ENCODE measurements around the gene JAZF1. TPM values are rescaled to one million over a fixed set of nuclear protein-coding genes. Genes with fewer than 3 reads are reported as not detected.

Gene JAZF1
- total and polyA plus RNA-seq, 10 of the 15 experiments (the other 5 are each of a cell fraction or from before 2014, with no cell fraction given): 0.04 to 0.82 (median 0.15) TPM; not detected in 3

DNA sequence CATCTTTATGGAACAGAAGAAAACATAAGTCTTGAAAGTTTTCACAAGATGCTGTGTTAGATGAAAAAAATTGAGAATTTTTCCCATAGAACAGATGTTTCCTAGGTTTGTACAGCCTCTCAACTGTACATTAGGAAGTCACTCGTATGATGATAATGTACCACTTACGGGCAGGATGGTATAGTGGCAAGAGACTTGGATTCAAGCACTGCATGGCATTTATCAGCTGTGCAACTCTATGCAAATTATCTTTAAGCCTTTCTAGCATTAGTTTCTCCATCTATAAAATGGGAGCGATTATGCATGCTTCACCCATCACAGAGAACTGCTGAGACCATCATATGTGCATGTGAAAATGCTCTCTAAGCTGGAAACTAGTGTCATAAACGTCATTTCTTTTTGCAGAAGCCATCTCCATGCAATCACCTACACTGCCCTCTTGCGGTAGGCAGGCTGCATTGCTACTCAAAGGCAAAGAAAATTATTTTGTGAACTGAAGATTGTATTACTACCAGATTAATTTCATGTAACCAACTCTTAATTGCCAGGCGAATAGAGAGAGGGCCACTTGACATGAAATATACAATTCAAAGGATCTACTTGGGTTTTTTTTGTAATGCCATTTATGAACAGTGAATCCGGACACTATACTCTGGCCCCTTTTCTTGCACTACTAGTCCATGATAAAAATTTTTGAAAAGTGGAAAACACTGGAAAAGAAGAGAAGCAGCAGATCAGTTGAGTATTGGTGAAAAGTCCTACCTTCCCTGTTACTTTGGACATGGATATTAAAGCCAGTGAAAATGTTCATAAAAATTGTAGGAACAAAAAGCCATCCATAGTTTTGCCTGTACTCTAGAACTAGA is 102.3 kb downstream of the JAZF1 start:
- intact Hi-C loops (cut with micrococcal nuclease; ENCODE audit: unreplicated experiment): loop anchor here (1.0 kb wide), 1 partner anchor 882 kb away; no protein-coding TSS in a partner anchor
- H4K20me1 ChIP-seq (ENCODE audit: control insufficient read depth, insufficient read depth): no peaks in the 10 kb centered on the region
- no peak overlapping the region for H3K9ac ChIP-seq (ENCODE audit: control insufficient read depth, insufficient read depth, low read length)
- no peaks in the 10 kb centered on the region for H3K36me3 ChIP-seq (ENCODE audit: control insufficient read depth in 2 of 2, insufficient read depth in 2 of 2, low read length in 1 of 2)
- DNase-seq (ENCODE audit: low read depth, low spot score) (no peak), ATAC-seq (peak; percentile 63; the same call in 2 of the 3 replicates), FAIRE-seq (peak; percentile 90)
- no TSS peak for BruUV-seq (replicated peaks)
- ChIA-PET RAD21 (ENCODE audit: unreplicated experiment) (interaction anchor here (0.6 to 1.4 kb wide), 2 partner anchors 14 to 16 kb away, joined by 5 to 6 read pairs; no protein-coding TSS in a partner anchor), CTCF (interaction anchor here (0.6 to 8.4 kb wide), 13 partner anchors 9 to 882 kb away, joined by 3 to 110 read pairs (median 5); no protein-coding TSS in a partner anchor), POLR2A (no interaction called here), SMC1A (ENCODE audit: uncharacterized antibody, unreplicated experiment) (interaction anchor here (1.2 to 2.1 kb wide), 5 partner anchors 17 to 882 kb away, joined by 3 to 16 read pairs (median 6); no protein-coding TSS in a partner anchor)
- no peak overlapping the region for H3K4me2 ChIP-seq (ENCODE audit: control insufficient read depth, insufficient read depth)
- WGBS (ENCODE audit: insufficient coverage, insufficient replicate concordance, low lambda C conversion rate, missing lambda C conversion rate): 13% methylated on average over 7 of the region's 7 CpGs
- no peaks in the 10 kb centered on the region for H3K9me3 ChIP-seq (replicated peaks; ENCODE audit: control insufficient read depth, insufficient read depth, low read length)
- no peaks in the 10 kb centered on the region for H3K79me2 ChIP-seq (ENCODE audit: control insufficient read depth, insufficient read depth, low read length)
- no peaks in the 10 kb centered on the region; a peak in 3 of 4 replicates for H3K27me3 ChIP-seq (replicated peaks in 1 of 2; ENCODE audit: control insufficient read depth in 2 of 2, insufficient read depth in 2 of 2, low read length in 1 of 2)
- no peak overlapping the region for H2AFZ ChIP-seq (ENCODE audit: control insufficient read depth, low read depth, low read length)
- no peak overlapping the region for H3K4me3 ChIP-seq
- no peak overlapping the region for H3K27ac ChIP-seq (ENCODE audit: control insufficient read depth, insufficient read depth)
- no peaks in the 10 kb centered on the region for H3K4me1 ChIP-seq (ENCODE audit: control insufficient read depth, insufficient read depth, low read length)
- in situ Hi-C loops (cut with MboI): no loop called here
- TF ChIP-seq POU2F2 (IDR thresholded peaks at IDR 0.05; ENCODE audit: borderline replicate concordance, low read depth, low read length) (no peak), ZNF622 (IDR thresholded peaks at IDR 0.05) (no peak), FOXK2 (IDR thresholded peaks at IDR 0.05) (no peak), SIX5 (IDR thresholded peaks at IDR 0.05; ENCODE audit: low read depth, low read length, severe bottlenecking) (no peak), E4F1 (IDR thresholded peaks at IDR 0.05; ENCODE audit: borderline replicate concordance, partially characterized antibody) (no peak), YBX1 (IDR thresholded peaks at IDR 0.05) (no peak), MYC (IDR thresholded peaks at IDR 0.05; ENCODE audit: insufficient read depth, insufficient read length, insufficient replicate concordance, low read length, severe bottlenecking) (no peak), CREB1 (IDR thresholded peaks at IDR 0.05; ENCODE audit: low read depth) (0 out of 2 replicates have a peak, but pooled peaks have one; percentile 20), CTCF (IDR thresholded peaks at IDR 0.05 in 2 of 3, conservative IDR thresholded peaks at IDR 0.05 in 1 of 3; ENCODE audit: control insufficient read depth in 2 of 3, extremely low read depth in 1 of 3, insufficient read depth in 1 of 3, low read depth in 3 of 3, low read length in 3 of 3) (peak; percentile 88 to 99 (median 96)), EGR1 (IDR thresholded peaks at IDR 0.05; ENCODE audit: borderline replicate concordance in 1 of 2, low read depth in 2 of 2, low read length in 2 of 2) (no peak)
- TF ChIP-seq, protein P1, sequence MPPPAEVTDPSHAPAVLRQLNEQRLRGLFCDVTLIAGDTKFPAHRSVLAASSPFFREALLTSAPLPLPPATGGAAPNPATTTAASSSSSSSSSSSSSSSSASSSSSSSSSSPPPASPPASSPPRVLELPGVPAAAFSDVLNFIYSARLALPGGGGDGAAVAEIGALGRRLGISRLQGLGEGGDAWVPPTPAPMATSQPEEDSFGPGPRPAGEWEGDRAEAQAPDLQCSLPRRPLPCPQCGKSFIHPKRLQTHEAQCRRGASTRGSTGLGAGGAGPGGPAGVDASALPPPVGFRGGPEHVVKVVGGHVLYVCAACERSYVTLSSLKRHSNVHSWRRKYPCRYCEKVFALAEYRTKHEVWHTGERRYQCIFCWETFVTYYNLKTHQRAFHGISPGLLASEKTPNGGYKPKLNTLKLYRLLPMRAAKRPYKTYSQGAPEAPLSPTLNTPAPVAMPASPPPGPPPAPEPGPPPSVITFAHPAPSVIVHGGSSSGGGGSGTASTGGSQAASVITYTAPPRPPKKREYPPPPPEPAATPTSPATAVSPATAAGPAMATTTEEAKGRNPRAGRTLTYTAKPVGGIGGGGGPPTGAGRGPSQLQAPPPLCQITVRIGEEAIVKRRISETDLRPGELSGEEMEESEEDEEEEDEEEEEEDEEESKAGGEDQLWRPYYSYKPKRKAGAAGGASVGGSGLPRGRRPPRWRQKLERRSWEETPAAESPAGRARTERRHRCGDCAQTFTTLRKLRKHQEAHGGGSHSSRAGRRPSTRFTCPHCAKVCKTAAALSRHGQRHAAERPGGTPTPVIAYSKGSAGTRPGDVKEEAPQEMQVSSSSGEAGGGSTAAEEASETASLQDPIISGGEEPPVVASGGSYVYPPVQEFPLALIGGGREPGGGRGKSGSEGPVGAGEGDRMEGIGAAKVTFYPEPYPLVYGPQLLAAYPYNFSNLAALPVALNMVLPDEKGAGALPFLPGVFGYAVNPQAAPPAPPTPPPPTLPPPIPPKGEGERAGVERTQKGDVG (CRISPR knock-in tag; IDR thresholded peaks at IDR 0.05): no peak
- TF ChIP-seq, protein P2, sequence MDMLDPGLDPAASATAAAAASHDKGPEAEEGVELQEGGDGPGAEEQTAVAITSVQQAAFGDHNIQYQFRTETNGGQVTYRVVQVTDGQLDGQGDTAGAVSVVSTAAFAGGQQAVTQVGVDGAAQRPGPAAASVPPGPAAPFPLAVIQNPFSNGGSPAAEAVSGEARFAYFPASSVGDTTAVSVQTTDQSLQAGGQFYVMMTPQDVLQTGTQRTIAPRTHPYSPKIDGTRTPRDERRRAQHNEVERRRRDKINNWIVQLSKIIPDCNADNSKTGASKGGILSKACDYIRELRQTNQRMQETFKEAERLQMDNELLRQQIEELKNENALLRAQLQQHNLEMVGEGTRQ (IDR thresholded peaks at IDR 0.05; ENCODE audit: borderline replicate concordance, low read depth, low read length): no peak
